H9 (cell line): Measurements from ENCODE around the gene XRN2. TPM values are rescaled to one million over a fixed set of nuclear protein-coding genes. Genes with fewer than 3 reads are reported as not detected.

ENCODE experiments used
- DNase-seq: peaks from one replicate; pipeline ENCODE4 v3.0.0-alpha.2; 2017
- H2AFZ ChIP-seq: one replicate; pipeline ENCODE4 v1.6.1; 2013; ENCODE audit warnings: mild to moderate bottlenecking, low read length, control low read depth, moderate library complexity
- H2AK5ac ChIP-seq: 2 replicates; pipeline ENCODE4 v1.6.1; 2013; ENCODE audit warnings: low read length, control low read depth, mixed read lengths; ENCODE audit not compliant: insufficient read length
- H2BK120ac ChIP-seq: one replicate; pipeline ENCODE4 v1.6.1; 2013; ENCODE audit warnings: low read depth, mild to moderate bottlenecking, low read length, control low read depth, inconsistent platforms; ENCODE audit not compliant: poor library complexity, severe bottlenecking
- H2BK12ac ChIP-seq: 2 replicates; pipeline ENCODE4 v1.6.1; 2013; ENCODE audit warnings: low read length, control low read depth, mixed read lengths, low read depth; ENCODE audit not compliant: insufficient read length
- H2BK15ac ChIP-seq: 2 replicates; pipeline ENCODE4 v1.6.1; 2013; ENCODE audit warnings: low read depth, low read length, control low read depth
- H2BK20ac ChIP-seq: one replicate; pipeline ENCODE4 v1.6.1; 2013; ENCODE audit warnings: low read depth, mild to moderate bottlenecking, low read length, control low read depth, inconsistent platforms; ENCODE audit not compliant: poor library complexity, severe bottlenecking
- H2BK5ac ChIP-seq: 2 replicates; pipeline ENCODE4 v1.6.1; 2013; ENCODE audit warnings: low read length, control low read depth, mixed read lengths; ENCODE audit not compliant: insufficient read length
- H3K14ac ChIP-seq: 2 replicates; pipeline ENCODE4 v1.6.1; 2013; ENCODE audit warnings: low read length, control low read depth; ENCODE audit not compliant: insufficient read depth
- H3K18ac ChIP-seq: 2 replicates; pipeline ENCODE4 v1.6.1; 2013; ENCODE audit warnings: low read depth, mild to moderate bottlenecking, mixed read lengths, low read length, control low read depth; ENCODE audit not compliant: insufficient read length
- H3K23ac ChIP-seq: 2 replicates; pipeline ENCODE4 v1.6.1; 2013; ENCODE audit warnings: low read length, control low read depth, mixed read lengths, low read depth; ENCODE audit not compliant: insufficient read length
- H3K23me2 ChIP-seq: 2 replicates; pipeline ENCODE4 v1.6.1; 2013; ENCODE audit warnings: low read depth, mild to moderate bottlenecking, mixed read lengths, low read length, control low read depth; ENCODE audit not compliant: insufficient read length, poor library complexity, severe bottlenecking
- H3K27ac ChIP-seq: 2 replicates; pipeline ENCODE4 v1.5.1; 2013; ENCODE audit warnings: low read length, control low read depth, mixed read lengths, low read depth; ENCODE audit not compliant: insufficient read length
- H3K27me3 ChIP-seq: 2 replicates; pipeline ENCODE4 v1.6.1; 2013; ENCODE audit warnings: low read length, control low read depth, inconsistent platforms; ENCODE audit not compliant: insufficient read depth
- H3K4ac ChIP-seq: 2 replicates; pipeline ENCODE4 v1.6.1; 2013; ENCODE audit warnings: low read depth, mild to moderate bottlenecking, control low read depth, inconsistent platforms, low read length, moderate library complexity
- H3K4me1 ChIP-seq: 2 replicates; pipeline ENCODE4 v1.6.1; 2013; ENCODE audit warnings: low read length, control low read depth, inconsistent platforms; ENCODE audit not compliant: insufficient read depth
- H3K4me2 ChIP-seq: 2 replicates; pipeline ENCODE4 v1.6.1; 2013; ENCODE audit warnings: low read length, control low read depth, mixed read lengths; ENCODE audit not compliant: insufficient read length, insufficient read depth
- H3K56ac ChIP-seq: 2 replicates; pipeline ENCODE4 v1.6.1; 2013; ENCODE audit warnings: low read depth, mild to moderate bottlenecking, mixed read lengths, low read length, control low read depth; ENCODE audit not compliant: insufficient read length
- H3K79me1 ChIP-seq: 2 replicates; pipeline ENCODE4 v1.6.1; 2013; ENCODE audit warnings: low read depth, mild to moderate bottlenecking, moderate library complexity, low read length, control low read depth, inconsistent platforms; ENCODE audit not compliant: insufficient read depth, poor library complexity, severe bottlenecking
- H3K79me2 ChIP-seq: 2 replicates; pipeline ENCODE4 v1.6.1; 2013; ENCODE audit warnings: low read length, control low read depth, inconsistent platforms; ENCODE audit not compliant: insufficient read depth
- H3K9ac ChIP-seq: 2 replicates; pipeline ENCODE4 v1.6.1; 2013; ENCODE audit warnings: low read length, control low read depth, mixed read lengths; ENCODE audit not compliant: insufficient read length; ENCODE audit errors: extremely low read depth
- H3K9me3 ChIP-seq: one replicate; pipeline ENCODE4 v1.6.1; 2013; ENCODE audit warnings: low read depth, low read length, inconsistent platforms; ENCODE audit not compliant: control insufficient read depth
- H3T11ph ChIP-seq: one replicate; pipeline ENCODE4 v1.6.1; 2013; ENCODE audit warnings: mild to moderate bottlenecking, low read length, control low read depth, inconsistent platforms
- H4K20me1 ChIP-seq: one replicate; pipeline ENCODE4 v1.6.1; 2013; ENCODE audit not compliant: control insufficient read depth, insufficient read length, insufficient read depth
- H4K5ac ChIP-seq: 2 replicates; pipeline ENCODE4 v1.6.1; 2013; ENCODE audit warnings: low read depth, mild to moderate bottlenecking, mixed read lengths, low read length, control low read depth; ENCODE audit not compliant: insufficient read length
- H4K8ac ChIP-seq: replicated peaks from 2 replicates; pipeline ENCODE4 v1.6.1; 2013; ENCODE audit warnings: low read length, control low read depth, mixed read lengths, low read depth; ENCODE audit not compliant: insufficient read length
- H4K91ac ChIP-seq: 2 replicates; pipeline ENCODE4 v1.6.1; 2013; ENCODE audit warnings: low read depth, mild to moderate bottlenecking, moderate library complexity, mixed read lengths, low read length, control low read depth; ENCODE audit not compliant: insufficient read length
- H3K27ac Mint-ChIP-seq, 3 experiments: 2 replicates in 2 of 3; 3 replicates in 1 of 3; pipeline ENCODE4 v1.8.0; 2020 to 2021; ENCODE audit warnings: mixed read lengths in 3 of 3, mild to moderate bottlenecking in 1 of 3, moderate library complexity in 1 of 3
- H3K27me3 Mint-ChIP-seq: 2 replicates; pipeline ENCODE4 v1.8.0; 2021; ENCODE audit warnings: low read depth, mild to moderate bottlenecking, moderate library complexity, mixed read lengths
- H3K36me3 Mint-ChIP-seq, 3 experiments: 2 replicates in 2 of 3; 3 replicates in 1 of 3; pipeline ENCODE4 v1.8.0; 2020 to 2021; ENCODE audit warnings: low read depth in 3 of 3, mixed read lengths in 3 of 3; ENCODE audit not compliant: insufficient read depth in 1 of 3
- H3K4me1 Mint-ChIP-seq, 2 experiments: 2 replicates each; pipeline ENCODE4 v1.8.0; 2020; ENCODE audit warnings: mixed read lengths in 2 of 2
- H3K4me3 Mint-ChIP-seq, 2 experiments: 2 replicates in 1 of 2; 3 replicates in 1 of 2; pipeline ENCODE4 v1.8.0; 2020 to 2021; ENCODE audit warnings: mild to moderate bottlenecking in 2 of 2, mixed read lengths in 2 of 2, moderate library complexity in 1 of 2
- H3K9me3 Mint-ChIP-seq, 2 experiments: 2 replicates in 1 of 2; 3 replicates in 1 of 2; pipeline ENCODE4 v1.8.0; 2020; ENCODE audit warnings: mild to moderate bottlenecking in 2 of 2, mixed read lengths in 2 of 2, moderate library complexity in 1 of 2
- WGBS: extraction: QIAGEN DNeasy Blood & Tissue Kit; methylation state at CpG from one replicate; pipeline ENCODE4 v1.1.7; 2013; ENCODE audit warnings: missing lambda C conversion rate, low lambda C conversion rate, mixed read lengths; ENCODE audit not compliant: insufficient read length; ENCODE audit errors: extremely low coverage; 5-methylcytosine and 5-hydroxymethylcytosine counted together
- total RNA-seq: library from RNA; stranded (reverse); gene quantifications from 2 replicates; pipeline ENCODE4 v1.2.1, GENCODE V29; 2021
- TF ChIP-seq, protein P1 (sequence below): fragments of 200-600 bp; sonication (generic); conservative IDR thresholded peaks from 3 replicates; pipeline ENCODE4 v1.8.0; 2021; ENCODE audit warnings: antibody characterized with exemption, mild to moderate bottlenecking

XRN2 gene
- total RNA-seq, 1 experiment from 2014 or later: 96.7 TPM

DNA sequence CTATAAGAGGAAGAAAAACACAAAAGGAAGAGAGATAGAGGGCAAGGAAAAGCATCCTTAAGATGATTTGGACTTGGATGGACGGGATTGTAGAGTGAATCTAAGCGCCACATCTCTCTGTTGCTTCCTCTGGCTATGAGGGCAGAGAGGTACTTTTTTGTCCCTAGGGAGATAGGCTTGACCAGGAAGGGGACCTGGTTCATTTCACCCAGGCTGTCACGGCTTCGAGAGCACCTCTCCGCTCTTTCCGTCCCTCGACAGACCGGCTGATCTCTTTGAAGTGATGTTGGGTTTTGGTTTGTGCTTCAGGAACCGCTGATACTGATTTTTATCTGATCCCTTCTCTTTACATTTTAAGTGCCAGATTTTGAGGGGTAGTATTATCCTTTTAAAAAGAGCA is 74.6 kb downstream of the XRN2 start:
- no peaks in the 10 kb centered on the region for H3K9me3 ChIP-seq
- no peaks in the 10 kb centered on the region for H4K20me1 ChIP-seq
- no peak overlapping the region for H3K4ac ChIP-seq
- no peak overlapping the region for H3K18ac ChIP-seq
- H3K4me1 Mint-ChIP-seq: peaks cover 9 to 11% of the 10 kb centered on the region in 2 experiments; a peak in 3 of 4 replicates
- peak overlapping the region in 2 of 3 experiments; percentile 10 to 21; a peak in 3 of 7 replicates for H3K27ac Mint-ChIP-seq
- no peak overlapping the region for H2BK12ac ChIP-seq
- H2AFZ ChIP-seq: no peak overlapping the region
- H3K4me2 ChIP-seq: no peak overlapping the region
- no peak overlapping the region for H2BK20ac ChIP-seq
- H3K79me1 ChIP-seq: no peaks in the 10 kb centered on the region
- no peak overlapping the region for H2BK5ac ChIP-seq
- no peak for DNase-seq
- H3K27me3 Mint-ChIP-seq: no peaks in the 10 kb centered on the region
- no peaks in the 10 kb centered on the region for H3K9me3 Mint-ChIP-seq
- TF ChIP-seq, protein P1, sequence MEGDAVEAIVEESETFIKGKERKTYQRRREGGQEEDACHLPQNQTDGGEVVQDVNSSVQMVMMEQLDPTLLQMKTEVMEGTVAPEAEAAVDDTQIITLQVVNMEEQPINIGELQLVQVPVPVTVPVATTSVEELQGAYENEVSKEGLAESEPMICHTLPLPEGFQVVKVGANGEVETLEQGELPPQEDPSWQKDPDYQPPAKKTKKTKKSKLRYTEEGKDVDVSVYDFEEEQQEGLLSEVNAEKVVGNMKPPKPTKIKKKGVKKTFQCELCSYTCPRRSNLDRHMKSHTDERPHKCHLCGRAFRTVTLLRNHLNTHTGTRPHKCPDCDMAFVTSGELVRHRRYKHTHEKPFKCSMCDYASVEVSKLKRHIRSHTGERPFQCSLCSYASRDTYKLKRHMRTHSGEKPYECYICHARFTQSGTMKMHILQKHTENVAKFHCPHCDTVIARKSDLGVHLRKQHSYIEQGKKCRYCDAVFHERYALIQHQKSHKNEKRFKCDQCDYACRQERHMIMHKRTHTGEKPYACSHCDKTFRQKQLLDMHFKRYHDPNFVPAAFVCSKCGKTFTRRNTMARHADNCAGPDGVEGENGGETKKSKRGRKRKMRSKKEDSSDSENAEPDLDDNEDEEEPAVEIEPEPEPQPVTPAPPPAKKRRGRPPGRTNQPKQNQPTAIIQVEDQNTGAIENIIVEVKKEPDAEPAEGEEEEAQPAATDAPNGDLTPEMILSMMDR: no peak
- H4K5ac ChIP-seq: no peak overlapping the region
- no peak overlapping the region for H4K8ac ChIP-seq
- H3K4me1 ChIP-seq: no peaks in the 10 kb centered on the region
- H3K14ac ChIP-seq: no peak overlapping the region
- no peak overlapping the region for H3K27ac ChIP-seq
- no peaks in the 10 kb centered on the region for H3K27me3 ChIP-seq
- no peak overlapping the region for H2BK15ac ChIP-seq
- no peak overlapping the region for H3K23ac ChIP-seq
- no peak overlapping the region for H4K91ac ChIP-seq
- no peak overlapping the region for H2BK120ac ChIP-seq
- H3K23me2 ChIP-seq: no peaks in the 10 kb centered on the region
- peaks cover 4 to 32% (median 26%) of the 10 kb centered on the region in 3 experiments; a peak in 6 of 7 replicates for H3K36me3 Mint-ChIP-seq
- peaks cover 4% of the 10 kb centered on the region; the same call in 1 of the 2 replicates for H3K79me2 ChIP-seq
- H3K4me3 Mint-ChIP-seq: no peak overlapping the region
- H2AK5ac ChIP-seq: no peak overlapping the region
- H3K56ac ChIP-seq: no peak overlapping the region
- no CpG with 5 or more reads among the region's 9 CpGs for whole genome bisulfite sequencing
- H3K9ac ChIP-seq: no peak overlapping the region
- H3T11ph ChIP-seq: no peak overlapping the region
